ENCODE data around the gene DPY19L1. TPM values are rescaled to one million over a fixed set of nuclear protein-coding genes. Genes with fewer than 3 reads are reported as not detected.
"Not testable (repeated sequence)": the region's sequence is repeated elsewhere in the genome, so short reads cannot be mapped to it uniquely, and the experiment has no call there.

DPY19L1 gene
- total and polyA plus RNA-seq, 2 donors, result 5.5 to 10.8 TPM

- WGBS, result 86% methylated on average over 2 of the region's 2 CpGs
- not testable (repeated sequence) for H3K27ac ChIP-seq (ENCODE audit: low read depth in 1 of 2, low read length in 1 of 2); H3K36me3 ChIP-seq (ENCODE audit: control insufficient read depth in 2 of 2, insufficient read depth in 2 of 2, low read length in 1 of 2); DNase-seq (ENCODE audit: low read depth in 6 of 9, low spot score in 9 of 9); H3K27me3 ChIP-seq (ENCODE audit: control insufficient read depth in 2 of 2, insufficient read depth in 1 of 2, low read length in 1 of 2); H3K4me1 ChIP-seq (ENCODE audit: control insufficient read depth in 2 of 2, insufficient read depth in 2 of 2, low read length in 2 of 2); H3K9me3 ChIP-seq (ENCODE audit: control insufficient read depth in 2 of 2, insufficient read depth in 1 of 2, low read length in 1 of 2); H3K4me3 ChIP-seq (ENCODE audit: low read length in 2 of 2)
Measured at GRCh38 chr7:35055733-35056132, 18.4 kb upstream of the DPY19L1 start.

DNA sequence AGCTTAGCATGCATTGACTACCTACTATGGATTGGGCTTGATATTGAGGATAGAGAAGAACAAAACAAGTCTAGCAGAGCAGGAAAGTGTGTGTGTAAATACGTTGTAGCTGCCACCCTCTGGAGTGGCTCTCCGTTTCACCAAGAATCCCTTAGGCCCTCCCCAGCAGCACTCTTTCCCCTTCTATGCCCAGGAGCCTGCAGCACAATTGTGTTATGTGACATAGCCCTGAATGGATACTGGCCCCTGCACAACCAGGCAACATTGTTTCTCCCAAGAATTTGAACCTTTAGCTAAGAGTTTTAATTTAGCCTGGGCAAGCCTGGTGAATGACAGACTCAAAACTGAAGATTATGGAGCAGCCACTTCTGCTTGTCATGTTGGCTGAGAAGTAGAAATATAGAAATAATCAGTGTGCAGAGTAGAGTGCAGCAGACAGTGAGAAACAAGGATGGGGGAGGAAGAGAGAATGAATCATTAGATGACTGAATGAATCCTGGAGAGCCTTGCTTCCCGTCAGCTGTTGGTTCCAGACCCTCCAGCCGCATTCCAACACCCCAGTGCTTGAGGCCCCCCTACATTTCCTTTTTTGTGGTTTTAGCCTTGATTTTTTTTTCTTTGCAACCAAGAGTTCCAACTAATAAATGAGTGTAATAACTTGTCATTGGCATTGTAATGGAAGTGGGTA, 16.3 kb upstream of the DPY19L1 start:
- WGBS, result 85% methylated on average over 4 of the region's 4 CpGs
- not testable (repeated sequence) for H3K9me3 ChIP-seq (ENCODE audit: control insufficient read depth in 2 of 2, insufficient read depth in 1 of 2, low read length in 1 of 2); H3K27ac ChIP-seq (ENCODE audit: low read depth in 1 of 2, low read length in 1 of 2); H3K4me1 ChIP-seq (ENCODE audit: control insufficient read depth in 2 of 2, insufficient read depth in 2 of 2, low read length in 2 of 2); H3K36me3 ChIP-seq (ENCODE audit: control insufficient read depth in 2 of 2, insufficient read depth in 2 of 2, low read length in 1 of 2); H3K4me3 ChIP-seq (ENCODE audit: low read length in 2 of 2); H3K27me3 ChIP-seq (ENCODE audit: control insufficient read depth in 2 of 2, insufficient read depth in 1 of 2, low read length in 1 of 2); DNase-seq (ENCODE audit: low read depth in 6 of 9, low spot score in 9 of 9)

DNA sequence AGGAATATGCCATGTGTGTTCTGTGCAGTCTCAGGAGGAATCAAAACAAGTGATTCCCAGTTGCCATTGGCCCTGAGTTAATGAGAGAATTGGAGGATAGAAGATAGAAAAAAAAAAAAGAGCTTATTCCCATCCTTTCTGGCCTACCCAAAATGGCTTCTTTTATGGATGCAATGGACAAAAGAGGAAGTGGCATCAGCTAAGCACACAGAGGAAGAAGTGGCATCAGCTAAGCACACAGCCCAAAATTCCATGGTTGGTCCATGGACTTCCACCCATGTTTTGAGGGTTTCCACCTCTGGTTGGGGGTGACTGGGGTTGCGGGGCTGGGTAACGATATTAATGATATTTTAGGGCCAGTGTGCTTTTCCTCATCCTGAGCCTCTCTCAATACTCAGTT, 11.1 kb upstream of the DPY19L1 start:
- 96% methylated on average over 2 of the region's 2 CpGs for WGBS
- not testable (repeated sequence) for H3K36me3 ChIP-seq (ENCODE audit: control insufficient read depth in 2 of 2, insufficient read depth in 2 of 2, low read length in 1 of 2); H3K4me3 ChIP-seq (ENCODE audit: low read length in 2 of 2); DNase-seq (ENCODE audit: low read depth in 6 of 9, low spot score in 9 of 9); H3K27me3 ChIP-seq (ENCODE audit: control insufficient read depth in 2 of 2, insufficient read depth in 1 of 2, low read length in 1 of 2); H3K4me1 ChIP-seq (ENCODE audit: control insufficient read depth in 2 of 2, insufficient read depth in 2 of 2, low read length in 2 of 2); H3K9me3 ChIP-seq (ENCODE audit: control insufficient read depth in 2 of 2, insufficient read depth in 1 of 2, low read length in 1 of 2); H3K27ac ChIP-seq (ENCODE audit: low read depth in 1 of 2, low read length in 1 of 2)

DNA sequence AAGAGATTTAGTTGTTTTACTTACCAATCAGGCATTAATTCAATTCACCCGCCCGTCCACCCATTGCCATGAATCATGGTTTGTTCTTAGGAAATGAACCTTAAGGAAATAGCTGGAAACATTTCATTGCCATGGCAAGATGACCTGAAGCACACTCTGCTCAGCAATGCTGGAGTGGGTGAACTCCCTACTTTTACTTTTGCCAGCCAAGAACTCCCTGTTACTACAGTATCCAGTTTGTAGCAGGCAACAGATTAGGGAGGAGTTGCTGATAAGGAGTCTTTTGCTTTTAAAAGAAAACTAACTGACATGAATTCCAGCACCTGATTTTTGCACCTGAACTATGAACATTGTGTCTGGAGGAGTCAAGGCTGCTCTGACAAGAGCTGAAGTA, 10.6 kb upstream of the DPY19L1 start:
- not testable (repeated sequence) for DNase-seq (ENCODE audit: low read depth in 6 of 9, low spot score in 9 of 9); H3K9me3 ChIP-seq (ENCODE audit: control insufficient read depth in 2 of 2, insufficient read depth in 1 of 2, low read length in 1 of 2); H3K4me1 ChIP-seq (ENCODE audit: control insufficient read depth in 2 of 2, insufficient read depth in 2 of 2, low read length in 2 of 2); H3K4me3 ChIP-seq (ENCODE audit: low read length in 2 of 2); H3K36me3 ChIP-seq (ENCODE audit: control insufficient read depth in 2 of 2, insufficient read depth in 2 of 2, low read length in 1 of 2); H3K27me3 ChIP-seq (ENCODE audit: control insufficient read depth in 2 of 2, insufficient read depth in 1 of 2, low read length in 1 of 2); H3K27ac ChIP-seq (ENCODE audit: low read depth in 1 of 2, low read length in 1 of 2)
- WGBS, result 79% methylated on average over 2 of the region's 2 CpGs

DNA sequence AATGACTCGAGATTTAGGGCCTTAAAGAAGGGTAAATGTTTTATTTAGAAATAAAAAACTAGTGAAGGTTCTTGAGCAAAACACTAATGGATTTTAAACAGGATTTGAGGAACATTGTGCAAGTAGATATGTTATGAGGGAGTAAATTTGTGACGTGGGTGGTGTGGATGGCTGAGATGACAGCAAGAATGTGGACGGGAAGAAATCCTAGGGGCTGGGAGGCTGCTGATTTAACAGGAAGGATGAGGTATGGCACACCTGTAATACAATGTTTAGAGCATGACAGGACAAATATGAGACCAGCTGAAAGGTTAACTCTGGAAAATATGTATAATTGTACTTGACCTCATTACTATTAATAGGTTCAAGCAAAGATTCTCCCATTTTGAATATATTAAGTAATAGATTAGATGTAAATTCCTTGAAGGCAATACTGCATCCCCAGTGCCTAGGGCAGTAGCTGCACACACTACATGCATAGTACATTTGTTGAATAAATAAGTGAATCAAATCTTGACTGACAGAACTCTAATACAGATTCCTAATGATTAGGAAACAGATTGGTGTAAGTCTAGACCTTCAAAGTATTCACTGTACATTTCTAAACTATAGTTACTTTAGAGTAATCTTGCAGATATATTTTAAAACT, 10.1 kb upstream of the DPY19L1 start:
- not testable (repeated sequence) for DNase-seq (ENCODE audit: low read depth in 6 of 9, low spot score in 9 of 9); H3K36me3 ChIP-seq (ENCODE audit: control insufficient read depth in 2 of 2, insufficient read depth in 2 of 2, low read length in 1 of 2); H3K4me3 ChIP-seq (ENCODE audit: low read length in 2 of 2); H3K4me1 ChIP-seq (ENCODE audit: control insufficient read depth in 2 of 2, insufficient read depth in 2 of 2, low read length in 2 of 2); H3K9me3 ChIP-seq (ENCODE audit: control insufficient read depth in 2 of 2, insufficient read depth in 1 of 2, low read length in 1 of 2); H3K27me3 ChIP-seq (ENCODE audit: control insufficient read depth in 2 of 2, insufficient read depth in 1 of 2, low read length in 1 of 2); H3K27ac ChIP-seq (ENCODE audit: low read depth in 1 of 2, low read length in 1 of 2)
- 93% methylated on average over 3 of the region's 3 CpGs for WGBS

- not testable (repeated sequence) for H3K36me3 ChIP-seq (ENCODE audit: control insufficient read depth in 2 of 2, insufficient read depth in 2 of 2, low read length in 1 of 2); H3K27ac ChIP-seq (ENCODE audit: low read depth in 1 of 2, low read length in 1 of 2); H3K4me1 ChIP-seq (ENCODE audit: control insufficient read depth in 2 of 2, insufficient read depth in 2 of 2, low read length in 2 of 2); H3K4me3 ChIP-seq (ENCODE audit: low read length in 2 of 2); H3K9me3 ChIP-seq (ENCODE audit: control insufficient read depth in 2 of 2, insufficient read depth in 1 of 2, low read length in 1 of 2); DNase-seq (ENCODE audit: low read depth in 6 of 9, low spot score in 9 of 9)
- peaks cover 0 to 14% of the 10 kb centered on the region in 2 donors for H3K27me3 ChIP-seq (ENCODE audit: control insufficient read depth in 2 of 2, insufficient read depth in 1 of 2, low read length in 1 of 2)
- 80% methylated on average over 2 of the region's 2 CpGs for WGBS
Measured at GRCh38 chr7:35043301-35043700, 6.0 kb upstream of the DPY19L1 start.

GRCh38 chr7:35040906-35041305, 3.6 kb upstream of the DPY19L1 start:
- Histone ChIP-seq H3K36me3 (ENCODE audit: control insufficient read depth in 2 of 2, insufficient read depth in 2 of 2, low read length in 1 of 2) (no peaks in the 10 kb centered on the region), H3K9me3 (ENCODE audit: control insufficient read depth in 2 of 2, insufficient read depth in 1 of 2, low read length in 1 of 2) (peaks cover 0 to 3% of the 10 kb centered on the region in 2 donors), H3K27me3 (ENCODE audit: control insufficient read depth in 2 of 2, insufficient read depth in 1 of 2, low read length in 1 of 2) (peaks cover 0 to 26% of the 10 kb centered on the region in 2 donors), H3K4me1 (ENCODE audit: control insufficient read depth in 2 of 2, insufficient read depth in 2 of 2, low read length in 2 of 2) (peaks cover 0 to 4% of the 10 kb centered on the region in 2 donors), H3K27ac (ENCODE audit: low read depth in 1 of 2, low read length in 1 of 2) (no peak overlapping the region), H3K4me3 (ENCODE audit: low read length in 2 of 2) (no peak overlapping the region)
- no peak for DNase-seq (ENCODE audit: low read depth in 6 of 9, low spot score in 9 of 9)

DNA sequence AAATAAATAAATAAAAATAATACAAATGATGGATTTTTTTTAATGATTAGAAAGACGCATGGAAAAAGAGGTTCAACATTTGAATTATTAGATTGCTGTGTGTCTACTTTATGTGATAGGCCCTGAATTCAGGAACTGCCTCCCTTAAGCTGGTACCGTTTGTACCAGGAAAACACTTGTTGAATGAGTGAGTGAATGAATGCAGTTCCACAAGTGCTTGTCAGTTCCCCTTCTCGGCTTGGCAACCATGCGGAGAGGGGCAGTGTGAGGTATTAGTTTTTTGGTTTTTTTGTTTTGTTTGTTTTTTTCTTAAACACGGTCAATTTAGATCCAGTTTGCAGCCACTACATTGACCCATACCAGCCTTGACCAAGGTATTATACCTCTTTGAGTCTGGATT, 2.1 kb upstream of the DPY19L1 start:
- Histone ChIP-seq H3K27me3 (ENCODE audit: control insufficient read depth in 2 of 2, insufficient read depth in 1 of 2, low read length in 1 of 2) (peaks cover 0 to 26% of the 10 kb centered on the region in 2 donors), H3K4me1 (ENCODE audit: control insufficient read depth in 2 of 2, insufficient read depth in 2 of 2, low read length in 2 of 2) (peaks cover 4 to 5% of the 10 kb centered on the region in 2 donors), H3K27ac (ENCODE audit: low read depth in 1 of 2, low read length in 1 of 2) (no peak overlapping the region), H3K36me3 (ENCODE audit: control insufficient read depth in 2 of 2, insufficient read depth in 2 of 2, low read length in 1 of 2) (no peaks in the 10 kb centered on the region), H3K4me3 (ENCODE audit: low read length in 2 of 2) (no peak overlapping the region), H3K9me3 (ENCODE audit: control insufficient read depth in 2 of 2, insufficient read depth in 1 of 2, low read length in 1 of 2) (peaks cover 0 to 3% of the 10 kb centered on the region in 2 donors)
- WGBS, result 96% methylated on average over 5 of the region's 5 CpGs
- DNase-seq (ENCODE audit: low read depth in 6 of 9, low spot score in 9 of 9), result no peak

DNA sequence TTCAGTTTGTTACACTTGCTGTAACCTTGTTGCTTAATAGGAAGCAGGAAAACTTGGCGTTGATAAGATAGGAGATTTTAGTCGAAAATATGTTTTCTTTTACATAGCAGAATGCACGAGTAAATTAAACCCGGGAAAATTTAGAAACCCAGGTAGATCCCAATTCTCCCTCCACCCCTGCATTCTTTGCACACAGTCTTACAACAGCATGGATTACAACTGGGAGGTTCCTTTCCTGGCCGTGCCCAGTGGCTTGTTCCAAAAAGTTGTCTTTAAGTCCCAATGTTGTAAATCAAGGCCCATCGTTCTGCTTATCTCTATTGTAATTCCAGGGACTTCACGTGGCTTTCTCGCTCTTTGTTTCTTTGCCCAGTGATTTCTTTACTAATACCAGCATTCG, 1.1 kb upstream of the DPY19L1 start:
- H3K36me3 ChIP-seq (ENCODE audit: control insufficient read depth in 2 of 2, insufficient read depth in 2 of 2, low read length in 1 of 2), result no peaks in the 10 kb centered on the region
- H3K27ac ChIP-seq (ENCODE audit: low read depth in 1 of 2, low read length in 1 of 2), result no peak overlapping the region
- 49% methylated on average over 9 of the region's 9 CpGs for WGBS
- peaks cover 0 to 26% of the 10 kb centered on the region in 2 donors for H3K27me3 ChIP-seq (ENCODE audit: control insufficient read depth in 2 of 2, insufficient read depth in 1 of 2, low read length in 1 of 2)
- H3K4me3 ChIP-seq (ENCODE audit: low read length in 2 of 2), result peak overlapping the region; percentile 39 to 88
- H3K4me1 ChIP-seq (ENCODE audit: control insufficient read depth in 2 of 2, insufficient read depth in 2 of 2, low read length in 2 of 2), result peaks cover 4 to 5% of the 10 kb centered on the region in 2 donors
- no peak for DNase-seq (ENCODE audit: low read depth in 6 of 9, low spot score in 9 of 9)
- H3K9me3 ChIP-seq (ENCODE audit: control insufficient read depth in 2 of 2, insufficient read depth in 1 of 2, low read length in 1 of 2), result peaks cover 0 to 3% of the 10 kb centered on the region in 2 donors
